Measurements from ENCODE around the gene HSD17B11.
"Not testable (repeated sequence)": the region's sequence is repeated elsewhere in the genome, so short reads cannot be mapped to it uniquely, and the experiment has no call there.

Gene HSD17B11

DNA sequence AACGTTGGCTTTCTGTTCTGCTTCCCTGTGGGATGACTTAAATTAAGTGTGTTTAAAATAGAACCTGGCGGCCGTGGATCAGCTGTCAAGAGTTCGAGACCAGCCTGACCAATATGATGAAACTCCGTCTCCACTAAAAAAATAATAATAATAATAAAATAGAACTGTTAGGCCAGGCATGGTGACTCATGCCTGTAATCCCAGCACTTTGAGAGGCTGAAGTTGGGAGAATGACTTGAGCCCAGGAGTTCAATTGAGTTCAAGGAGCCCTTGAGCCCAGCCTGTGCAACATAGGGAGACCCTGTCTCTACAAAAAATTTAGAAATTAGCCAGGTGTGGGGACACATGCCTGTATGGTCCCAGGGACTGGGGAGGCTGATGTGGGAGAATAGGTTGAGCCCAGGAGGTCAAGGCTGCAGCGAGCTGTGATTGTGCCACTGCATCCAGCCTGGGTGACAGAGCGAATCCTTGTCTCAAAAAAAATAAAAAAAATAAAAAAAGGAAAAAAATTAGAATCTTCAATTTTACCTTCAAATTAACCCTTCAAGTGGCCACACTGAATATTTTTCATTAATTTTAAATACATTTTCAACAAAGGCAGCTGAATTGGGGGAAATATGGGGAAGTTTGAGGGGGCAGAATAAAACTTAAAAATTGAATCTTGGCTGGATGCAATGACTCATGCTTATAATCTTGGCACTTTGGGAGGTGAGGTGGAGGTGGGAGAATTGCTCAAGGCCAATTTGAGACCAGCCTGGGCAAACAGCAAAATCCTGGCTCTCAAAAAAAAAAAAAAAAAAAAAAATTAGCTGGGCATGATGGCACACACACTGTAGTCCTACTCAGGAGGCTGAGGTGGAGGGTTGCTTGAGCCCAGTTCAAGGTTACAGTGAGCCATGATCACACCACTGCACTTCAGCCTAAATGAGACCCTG lies 36.6 kb downstream of the HSD17B11 start:
- H3K4me1 Mint-ChIP-seq (ENCODE audit: low read depth): no peaks in the 10 kb centered on the region
- H3K27ac Mint-ChIP-seq: no peak overlapping the region
- H3K36me3 Mint-ChIP-seq (ENCODE audit: low read depth): peaks cover 25% of the 10 kb centered on the region
- H3K27me3 Mint-ChIP-seq: no peaks in the 10 kb centered on the region
- H3K9me3 Mint-ChIP-seq: no peaks in the 10 kb centered on the region
- no peak overlapping the region for H3K4me3 Mint-ChIP-seq

DNA sequence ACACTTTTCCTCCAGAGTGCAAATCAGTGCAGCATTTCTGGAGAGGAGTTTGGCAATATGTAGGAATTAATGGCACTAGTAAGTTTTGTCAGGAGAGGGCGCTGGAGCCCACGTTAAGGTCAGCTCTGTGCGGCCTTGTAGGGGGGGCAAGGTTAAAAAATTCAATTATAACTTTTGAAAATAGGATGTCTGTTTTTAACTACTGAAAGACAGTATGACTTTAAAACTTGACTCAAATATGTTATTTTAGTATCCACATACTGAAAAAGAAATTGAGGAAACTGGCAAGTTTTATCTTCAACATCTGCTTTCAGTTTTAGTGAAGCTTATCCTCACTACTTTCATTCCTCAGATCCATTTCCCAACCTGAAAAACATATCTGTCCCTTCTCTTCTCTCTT lies 37.4 kb downstream of the HSD17B11 start:
- peaks cover 25% of the 10 kb centered on the region for H3K36me3 Mint-ChIP-seq (ENCODE audit: low read depth)
- no peak overlapping the region for H3K27ac Mint-ChIP-seq
- H3K4me1 Mint-ChIP-seq (ENCODE audit: low read depth): no peaks in the 10 kb centered on the region
- no peaks in the 10 kb centered on the region for H3K9me3 Mint-ChIP-seq
- no peaks in the 10 kb centered on the region for H3K27me3 Mint-ChIP-seq
- H3K4me3 Mint-ChIP-seq: no peak overlapping the region

DNA sequence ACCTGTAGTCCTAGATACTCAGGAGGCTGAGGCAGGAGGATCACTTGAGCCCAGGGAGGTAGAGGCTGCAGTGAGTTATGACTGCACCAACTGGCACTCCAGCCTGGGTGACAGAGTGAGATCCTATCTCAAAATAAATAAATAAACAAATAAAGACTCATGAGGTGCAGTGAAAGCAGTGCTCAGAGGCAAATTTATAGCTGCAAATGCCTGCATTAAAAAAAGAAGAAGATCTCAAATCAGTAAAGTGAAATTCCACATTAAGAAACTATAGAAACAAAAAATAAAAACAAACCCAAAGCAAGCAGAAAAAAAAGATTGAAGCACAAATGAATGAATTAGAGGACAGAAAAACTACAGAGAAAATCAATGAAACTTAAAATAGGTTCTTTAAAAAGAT lies 45.8 kb downstream of the HSD17B11 start:
- H3K4me1 Mint-ChIP-seq (ENCODE audit: low read depth): no peaks in the 10 kb centered on the region
- peaks cover 10% of the 10 kb centered on the region for H3K9me3 Mint-ChIP-seq
- H3K27ac Mint-ChIP-seq: no peak overlapping the region
- H3K36me3 Mint-ChIP-seq (ENCODE audit: low read depth): peaks cover 43% of the 10 kb centered on the region
- no peak overlapping the region for H3K4me3 Mint-ChIP-seq
- no peaks in the 10 kb centered on the region for H3K27me3 Mint-ChIP-seq

DNA sequence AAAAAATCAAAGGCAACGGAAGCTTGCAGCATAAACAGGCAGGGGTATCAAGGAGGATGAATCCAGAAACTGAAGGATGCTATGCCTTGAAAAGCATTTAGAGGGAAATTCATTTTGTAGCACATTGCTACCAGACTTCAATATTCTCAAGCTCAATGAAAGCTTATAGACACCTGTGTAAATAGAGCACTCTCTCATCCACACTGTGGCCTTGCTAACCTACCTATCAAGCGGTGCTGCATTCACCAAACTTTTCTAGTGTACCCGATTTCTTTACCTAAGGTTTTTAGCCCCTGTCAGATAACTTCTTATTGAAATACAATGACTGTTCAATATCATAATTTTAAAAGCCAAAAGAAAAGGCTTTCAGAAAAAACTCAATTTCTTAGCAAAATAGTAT lies 48.1 kb downstream of the HSD17B11 start:
- H3K36me3 Mint-ChIP-seq (ENCODE audit: low read depth): peaks cover 66% of the 10 kb centered on the region
- no peaks in the 10 kb centered on the region for H3K27me3 Mint-ChIP-seq
- H3K4me1 Mint-ChIP-seq (ENCODE audit: low read depth): no peaks in the 10 kb centered on the region
- H3K4me3 Mint-ChIP-seq: no peak overlapping the region
- H3K9me3 Mint-ChIP-seq: peaks cover 10% of the 10 kb centered on the region
- H3K27ac Mint-ChIP-seq: no peak overlapping the region

DNA sequence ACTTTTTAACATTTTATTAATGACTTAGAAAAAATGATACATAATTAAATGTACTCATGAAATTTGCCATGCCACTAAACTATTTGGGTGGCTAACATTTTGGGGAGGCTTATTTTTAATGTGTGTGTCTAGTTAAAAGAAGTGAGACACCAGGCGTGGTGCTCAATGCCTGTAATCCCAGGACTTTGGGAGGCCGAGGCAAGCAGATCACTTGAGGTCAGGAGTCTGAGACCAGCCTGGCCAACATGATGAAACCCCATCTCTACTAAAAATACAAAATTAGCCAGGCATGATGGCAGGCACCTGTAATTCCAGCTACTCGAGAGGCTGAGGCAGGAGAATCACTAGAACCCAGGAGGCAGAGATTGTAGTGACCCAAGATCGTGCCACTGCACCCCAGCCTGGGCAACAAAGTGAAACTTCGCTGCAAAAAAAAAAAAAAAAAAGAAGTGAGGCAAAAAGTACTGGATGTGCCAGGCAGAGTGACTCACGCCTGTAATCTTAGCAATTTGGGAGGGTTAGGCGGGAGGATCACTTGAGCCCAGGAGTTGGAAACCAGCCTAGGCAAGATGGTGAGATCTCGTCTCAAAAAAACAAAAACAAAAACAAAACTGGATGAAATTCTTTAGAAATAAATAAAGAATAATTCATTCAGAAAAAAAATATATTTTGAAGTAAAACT lies 48.9 kb downstream of the HSD17B11 start:
- not testable (repeated sequence) for H3K4me1 Mint-ChIP-seq (ENCODE audit: low read depth); H3K4me3 Mint-ChIP-seq; H3K27me3 Mint-ChIP-seq; H3K27ac Mint-ChIP-seq
- peaks cover 72% of the 10 kb centered on the region for H3K36me3 Mint-ChIP-seq (ENCODE audit: low read depth)
- peaks cover 10% of the 10 kb centered on the region for H3K9me3 Mint-ChIP-seq

DNA sequence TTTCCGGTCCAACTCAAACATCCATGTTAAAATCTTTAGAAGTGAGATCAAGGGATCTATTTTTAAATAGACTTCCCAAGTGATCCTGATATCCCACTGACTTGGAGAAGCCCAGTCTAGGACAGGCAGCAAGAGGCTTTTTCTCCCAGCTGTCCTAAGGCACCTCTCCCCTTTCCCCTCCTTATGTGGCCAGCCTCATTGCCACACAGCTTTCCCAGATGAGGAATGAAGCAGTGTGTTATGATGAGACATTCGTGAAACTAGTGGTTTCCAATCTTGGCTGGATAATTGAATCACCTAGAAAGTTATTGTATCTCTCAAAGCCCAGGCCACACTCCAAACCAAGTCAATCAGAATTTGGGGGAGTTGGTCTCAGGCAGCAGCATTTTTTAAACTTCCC lies 51.5 kb downstream of the HSD17B11 start:
- no peak overlapping the region for H3K27ac Mint-ChIP-seq
- H3K36me3 Mint-ChIP-seq (ENCODE audit: low read depth): peaks cover 74% of the 10 kb centered on the region
- H3K27me3 Mint-ChIP-seq: no peaks in the 10 kb centered on the region
- no peaks in the 10 kb centered on the region for H3K4me1 Mint-ChIP-seq (ENCODE audit: low read depth)
- H3K9me3 Mint-ChIP-seq: peaks cover 6% of the 10 kb centered on the region
- no peak overlapping the region for H3K4me3 Mint-ChIP-seq

DNA sequence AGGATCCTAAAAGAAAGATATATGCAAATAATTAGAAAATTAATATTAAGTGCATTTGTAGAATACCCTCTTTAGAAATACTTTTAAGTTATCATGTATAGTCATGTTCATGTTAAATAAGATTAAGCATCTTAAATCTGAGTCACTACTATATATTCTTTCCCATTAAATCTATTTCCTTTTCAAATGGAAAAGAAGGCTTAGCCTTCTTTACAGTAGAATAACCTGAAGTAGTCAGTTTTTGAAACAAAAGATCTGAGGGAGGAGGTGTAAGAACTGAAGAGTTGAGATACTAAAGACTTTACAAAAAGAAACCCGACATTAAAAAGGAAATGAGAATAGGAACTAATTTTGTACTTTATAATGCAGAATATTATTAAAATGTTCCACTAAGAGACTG lies 53.6 kb downstream of the HSD17B11 start:
- Mint-ChIP-seq H3K4me3 (no peak overlapping the region), H3K27me3 (no peaks in the 10 kb centered on the region), H3K27ac (no peak overlapping the region), H3K36me3 (ENCODE audit: low read depth) (peaks cover 78% of the 10 kb centered on the region), H3K4me1 (ENCODE audit: low read depth) (no peaks in the 10 kb centered on the region), H3K9me3 (peaks cover 22% of the 10 kb centered on the region)

DNA sequence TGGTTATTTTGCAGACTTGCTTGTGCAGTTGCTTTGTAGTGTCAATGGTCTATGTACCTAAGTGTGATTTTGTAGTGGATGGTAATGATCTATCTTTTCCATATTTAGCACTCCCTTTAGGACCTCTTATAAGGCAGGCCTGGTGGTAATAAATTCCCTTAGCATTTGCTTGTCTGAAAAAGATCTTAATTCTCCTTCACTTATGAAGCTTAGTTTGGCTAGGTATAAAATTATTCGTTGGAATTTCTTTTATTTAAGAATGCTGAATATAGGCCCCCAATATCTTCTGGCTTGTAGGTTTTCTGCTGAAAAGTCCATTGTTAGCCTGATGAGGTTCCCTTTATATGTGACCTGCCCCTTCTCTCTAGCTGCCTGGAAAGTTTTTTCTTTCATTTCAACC lies 57.7 kb downstream of the HSD17B11 start:
- peaks cover 46% of the 10 kb centered on the region for H3K9me3 Mint-ChIP-seq
- H3K4me1 Mint-ChIP-seq (ENCODE audit: low read depth): no peaks in the 10 kb centered on the region
- no peak overlapping the region for H3K27ac Mint-ChIP-seq
- peaks cover 51% of the 10 kb centered on the region for H3K36me3 Mint-ChIP-seq (ENCODE audit: low read depth)
- H3K4me3 Mint-ChIP-seq: no peak overlapping the region
- H3K27me3 Mint-ChIP-seq: no peaks in the 10 kb centered on the region

DNA sequence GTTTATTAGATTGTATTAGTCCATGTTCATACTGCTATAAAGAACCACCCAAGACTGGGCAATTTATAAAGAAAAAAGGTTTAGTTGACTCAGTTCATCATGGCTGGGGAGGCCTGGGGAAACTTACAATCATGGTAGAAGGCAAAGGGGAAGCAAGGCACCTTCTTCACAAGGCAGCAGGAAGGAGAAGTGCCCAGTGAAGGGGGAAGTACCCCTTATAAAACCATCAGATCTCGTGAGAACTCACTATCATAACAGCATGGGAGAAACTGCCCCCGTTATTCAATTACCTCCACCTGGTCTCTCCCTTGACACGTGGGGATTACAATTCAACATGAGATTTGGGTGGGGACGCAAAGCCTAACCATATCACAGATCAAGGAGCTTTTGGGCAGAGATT lies 60.2 kb downstream of the HSD17B11 start:
- Mint-ChIP-seq H3K36me3 (ENCODE audit: low read depth) (peaks cover 30% of the 10 kb centered on the region), H3K4me1 (ENCODE audit: low read depth) (no peaks in the 10 kb centered on the region), H3K9me3 (peaks cover 45% of the 10 kb centered on the region), H3K27me3 (no peaks in the 10 kb centered on the region), H3K4me3 (no peak overlapping the region), H3K27ac (no peak overlapping the region)

DNA sequence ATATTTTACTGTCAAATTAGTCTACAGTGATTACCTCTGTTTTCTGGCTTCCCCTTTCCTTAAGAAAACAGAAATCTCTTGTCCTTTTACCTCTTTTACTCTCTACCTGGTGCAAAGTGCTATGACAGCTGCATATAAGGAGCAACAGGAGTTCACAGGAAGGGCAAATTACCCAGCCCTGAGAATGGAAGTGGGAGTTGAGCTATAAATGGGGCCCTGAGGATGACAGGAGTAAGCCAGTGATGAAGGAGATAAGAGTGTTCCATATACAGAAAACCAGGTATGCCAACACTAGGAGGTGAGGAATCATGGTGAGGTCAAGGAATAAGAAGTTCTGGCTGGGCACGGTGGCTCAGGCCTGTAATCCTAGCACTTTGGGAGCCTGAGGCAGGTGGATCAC lies 63.9 kb downstream of the HSD17B11 start:
- no peaks in the 10 kb centered on the region for H3K4me1 Mint-ChIP-seq (ENCODE audit: low read depth)

DNA sequence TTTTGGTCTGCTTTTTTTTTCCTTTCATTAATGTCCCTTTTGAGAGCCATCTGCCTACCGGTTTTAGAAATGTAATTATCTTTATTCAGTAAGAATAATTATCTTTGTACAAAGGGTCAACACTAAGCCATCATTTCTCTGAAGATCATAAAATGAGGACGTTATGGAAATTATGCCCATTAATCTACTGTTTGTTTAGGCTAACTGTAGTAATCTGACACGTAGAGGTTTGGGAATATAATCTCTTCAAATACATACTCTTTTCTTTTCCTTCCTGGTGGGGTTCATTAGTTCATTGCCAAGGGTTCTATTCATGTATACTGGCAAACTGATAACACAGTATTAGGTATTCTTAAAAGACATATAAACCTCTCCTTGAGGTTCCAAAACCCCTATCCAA lies 64.5 kb downstream of the HSD17B11 start:
- Mint-ChIP-seq H3K4me3 (no peak overlapping the region), H3K27me3 (no peaks in the 10 kb centered on the region), H3K9me3 (peaks cover 19% of the 10 kb centered on the region), H3K27ac (no peak overlapping the region), H3K36me3 (ENCODE audit: low read depth) (no peaks in the 10 kb centered on the region), H3K4me1 (ENCODE audit: low read depth) (no peaks in the 10 kb centered on the region)

More for the DNA sequence above, 63.9 kb downstream of the HSD17B11 start:
- Mint-ChIP-seq H3K4me3 (no peak overlapping the region), H3K36me3 (ENCODE audit: low read depth) (no peaks in the 10 kb centered on the region), H3K27me3 (no peaks in the 10 kb centered on the region), H3K9me3 (peaks cover 23% of the 10 kb centered on the region), H3K27ac (no peak overlapping the region)

DNA sequence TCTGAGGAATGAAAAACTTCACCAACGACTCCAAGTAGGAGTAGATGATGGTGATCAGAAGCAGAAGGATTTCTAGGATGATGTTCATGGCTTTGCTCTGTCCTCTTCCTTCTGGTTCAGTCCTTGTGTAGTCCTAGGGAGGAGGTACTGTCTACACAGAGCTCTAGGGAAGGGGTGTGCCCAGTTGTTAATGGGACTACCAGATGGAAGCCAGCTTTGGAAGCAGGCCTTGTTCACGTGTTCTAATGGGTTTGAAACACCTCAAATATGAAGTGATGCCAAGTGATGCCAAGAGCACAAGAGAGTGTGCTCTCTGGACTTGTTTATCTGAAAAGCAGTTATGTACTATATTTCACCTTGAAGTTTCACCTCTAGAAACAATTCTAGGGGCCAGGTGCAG lies 68.2 kb downstream of the HSD17B11 start, which contains the start of gene HSD17B13:
Gene HSD17B13 (minus strand): TSS at position 129 of the 400 bp plus-strand sequence. CDS start 41 bp downstream, at position 88.
- Mint-ChIP-seq H3K4me3 (no peak within 1 kb of the TSS), H3K4me1 (ENCODE audit: low read depth) (no peaks in the 10 kb centered on the region), H3K27me3 (no peaks in the 10 kb centered on the region), H3K36me3 (ENCODE audit: low read depth) (no peaks in the 10 kb centered on the region), H3K9me3 (no peaks in the 10 kb centered on the region), H3K27ac (no peak within 1 kb of the TSS)

DNA sequence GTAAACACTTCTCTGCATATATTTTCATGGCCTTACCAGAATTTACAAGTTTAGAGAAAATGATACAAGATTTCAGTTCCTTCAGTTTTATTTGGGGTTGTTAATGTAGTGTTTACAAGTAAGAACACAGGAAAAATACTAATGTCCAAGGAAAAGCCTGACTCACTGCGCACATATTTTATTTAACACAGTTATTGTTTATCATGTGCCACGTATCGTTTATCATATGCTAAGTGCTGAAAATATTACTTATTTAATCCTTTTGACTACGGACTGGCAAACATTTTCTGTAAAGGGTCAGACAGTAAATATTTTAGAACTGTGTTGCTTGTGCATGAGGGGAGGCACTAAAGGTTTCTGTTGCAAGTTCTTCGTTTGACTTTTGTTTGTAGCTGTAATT lies 69.1 kb downstream of the HSD17B11 start:
- Mint-ChIP-seq H3K4me1 (ENCODE audit: low read depth) (no peaks in the 10 kb centered on the region), H3K9me3 (no peaks in the 10 kb centered on the region), H3K27ac (no peak overlapping the region), H3K27me3 (no peaks in the 10 kb centered on the region), H3K36me3 (ENCODE audit: low read depth) (no peaks in the 10 kb centered on the region), H3K4me3 (no peak overlapping the region)

DNA sequence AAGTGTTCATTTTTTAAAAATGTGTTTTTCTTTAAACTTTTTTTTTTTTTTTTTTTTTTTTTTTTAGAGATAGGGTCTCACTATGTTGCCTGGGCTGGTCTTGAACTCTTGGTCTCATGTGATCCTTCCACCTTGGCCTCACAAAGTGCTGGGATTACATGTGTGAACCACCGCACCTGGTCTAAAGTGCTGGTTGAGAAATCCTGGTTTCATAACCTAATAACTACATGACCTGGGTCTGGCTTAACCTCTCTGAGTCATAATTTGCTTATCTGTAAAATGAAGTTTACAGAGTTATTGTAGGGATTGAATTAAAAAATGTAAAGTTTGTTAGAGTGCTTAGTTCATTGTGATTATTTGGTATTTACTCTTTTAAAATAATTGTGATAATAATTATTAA lies 73.5 kb downstream of the HSD17B11 start:
- Mint-ChIP-seq H3K36me3 (ENCODE audit: low read depth) (no peaks in the 10 kb centered on the region), H3K27me3 (no peaks in the 10 kb centered on the region), H3K4me3 (no peak overlapping the region), H3K27ac (no peak overlapping the region), H3K9me3 (no peaks in the 10 kb centered on the region), H3K4me1 (ENCODE audit: low read depth) (no peaks in the 10 kb centered on the region)

DNA sequence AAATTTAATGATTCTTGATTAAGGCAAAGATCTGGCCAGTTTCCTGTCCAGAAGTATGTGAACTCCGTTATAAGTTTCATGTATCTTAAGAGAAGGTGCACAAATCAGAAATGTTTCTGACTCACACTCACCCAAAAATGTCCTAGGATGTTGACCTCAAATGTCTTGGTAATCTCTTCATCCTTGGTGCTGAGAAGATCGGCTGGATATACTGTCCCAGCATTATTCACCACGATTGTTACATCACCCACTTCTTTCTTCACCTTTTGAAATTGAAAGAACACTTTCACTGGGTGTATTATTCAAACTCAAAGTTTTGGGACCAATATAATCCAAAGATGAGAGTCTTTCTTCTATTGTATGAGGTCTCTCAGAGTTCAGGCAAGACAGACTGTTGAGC lies 74.0 kb downstream of the HSD17B11 start:
- no peaks in the 10 kb centered on the region for H3K4me1 Mint-ChIP-seq (ENCODE audit: low read depth)
- H3K27ac Mint-ChIP-seq: no peak overlapping the region
- H3K27me3 Mint-ChIP-seq: no peaks in the 10 kb centered on the region
- H3K36me3 Mint-ChIP-seq (ENCODE audit: low read depth): no peaks in the 10 kb centered on the region
- H3K9me3 Mint-ChIP-seq: no peaks in the 10 kb centered on the region
- H3K4me3 Mint-ChIP-seq: no peak overlapping the region
